ENCODE results near the gene DFFB. TPM values are rescaled to one million over a fixed set of nuclear protein-coding genes. Genes with fewer than 3 reads are reported as not detected.

Gene DFFB
- total and polyA plus RNA-seq, 8 donors: 5.4 to 14.7 (median 11.2) TPM

DNA sequence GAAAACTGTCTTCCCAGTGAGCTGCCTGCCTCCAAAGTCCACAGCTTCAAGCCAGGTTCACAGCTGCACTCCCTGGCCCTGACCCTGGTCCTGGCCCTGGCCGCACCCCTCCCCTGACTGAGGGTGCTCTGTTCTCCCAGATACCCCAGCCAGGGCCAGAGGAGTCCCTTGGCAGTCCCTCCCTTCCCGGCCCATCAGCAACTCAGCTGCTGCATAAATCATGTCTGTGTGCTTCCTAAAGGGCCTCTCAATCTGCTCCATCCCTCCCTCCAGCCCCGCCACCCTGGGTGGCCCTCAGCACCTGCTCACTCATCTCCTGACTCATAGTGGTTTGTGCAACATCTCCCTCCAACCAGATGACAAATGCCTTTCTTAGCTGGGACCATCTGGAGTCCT lies 67.5 kb downstream of the DFFB start:
- Histone ChIP-seq H3K27ac (no peak overlapping the region), H3K27me3 (peaks cover 0 to 36% of the 10 kb centered on the region in 2 donors), H3K4me1 (no peaks in the 10 kb centered on the region), H3K36me3 (no peaks in the 10 kb centered on the region), H3K4me3 (no peak overlapping the region), H3K9me3 (no peaks in the 10 kb centered on the region)
- intact Hi-C loops (cut with DNase I): no loop called here
- TF ChIP-seq, protein P1, sequence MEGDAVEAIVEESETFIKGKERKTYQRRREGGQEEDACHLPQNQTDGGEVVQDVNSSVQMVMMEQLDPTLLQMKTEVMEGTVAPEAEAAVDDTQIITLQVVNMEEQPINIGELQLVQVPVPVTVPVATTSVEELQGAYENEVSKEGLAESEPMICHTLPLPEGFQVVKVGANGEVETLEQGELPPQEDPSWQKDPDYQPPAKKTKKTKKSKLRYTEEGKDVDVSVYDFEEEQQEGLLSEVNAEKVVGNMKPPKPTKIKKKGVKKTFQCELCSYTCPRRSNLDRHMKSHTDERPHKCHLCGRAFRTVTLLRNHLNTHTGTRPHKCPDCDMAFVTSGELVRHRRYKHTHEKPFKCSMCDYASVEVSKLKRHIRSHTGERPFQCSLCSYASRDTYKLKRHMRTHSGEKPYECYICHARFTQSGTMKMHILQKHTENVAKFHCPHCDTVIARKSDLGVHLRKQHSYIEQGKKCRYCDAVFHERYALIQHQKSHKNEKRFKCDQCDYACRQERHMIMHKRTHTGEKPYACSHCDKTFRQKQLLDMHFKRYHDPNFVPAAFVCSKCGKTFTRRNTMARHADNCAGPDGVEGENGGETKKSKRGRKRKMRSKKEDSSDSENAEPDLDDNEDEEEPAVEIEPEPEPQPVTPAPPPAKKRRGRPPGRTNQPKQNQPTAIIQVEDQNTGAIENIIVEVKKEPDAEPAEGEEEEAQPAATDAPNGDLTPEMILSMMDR (IDR thresholded peaks at IDR 0.05): no peak
- DNase-seq (no peak), ATAC-seq (no peak)

DNA sequence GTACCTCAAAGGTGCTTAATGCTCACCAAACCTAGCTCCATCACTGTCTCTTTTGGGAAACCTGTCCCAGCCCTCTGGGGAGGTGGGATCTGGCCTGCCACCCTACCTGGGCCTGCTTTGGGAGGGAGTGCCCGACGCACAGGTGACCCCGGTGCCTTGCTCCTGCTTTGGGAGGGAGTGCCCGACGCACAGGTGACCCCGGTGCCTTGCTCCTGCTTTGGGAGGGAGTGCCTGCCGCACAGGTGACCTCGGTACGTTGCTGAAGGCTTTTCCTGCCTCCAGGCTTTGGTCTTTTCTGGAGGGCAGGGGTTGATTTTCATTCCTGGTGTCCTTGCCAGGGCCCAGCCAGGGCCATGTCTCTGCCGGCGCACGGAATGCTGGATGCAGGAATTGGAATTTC lies 68.0 kb downstream of the DFFB start:
- intact Hi-C loops (cut with DNase I): no loop called here
- no peaks in the 10 kb centered on the region for H3K36me3 ChIP-seq
- no peak overlapping the region for H3K27ac ChIP-seq
- no peak overlapping the region for H3K4me3 ChIP-seq
- peaks cover 0 to 36% of the 10 kb centered on the region in 2 donors for H3K27me3 ChIP-seq
- H3K4me1 ChIP-seq: no peaks in the 10 kb centered on the region
- H3K9me3 ChIP-seq: no peaks in the 10 kb centered on the region
- TF ChIP-seq, protein P1 (IDR thresholded peaks at IDR 0.05): no peak
- ATAC-seq (no peak), DNase-seq (no peak)

DNA sequence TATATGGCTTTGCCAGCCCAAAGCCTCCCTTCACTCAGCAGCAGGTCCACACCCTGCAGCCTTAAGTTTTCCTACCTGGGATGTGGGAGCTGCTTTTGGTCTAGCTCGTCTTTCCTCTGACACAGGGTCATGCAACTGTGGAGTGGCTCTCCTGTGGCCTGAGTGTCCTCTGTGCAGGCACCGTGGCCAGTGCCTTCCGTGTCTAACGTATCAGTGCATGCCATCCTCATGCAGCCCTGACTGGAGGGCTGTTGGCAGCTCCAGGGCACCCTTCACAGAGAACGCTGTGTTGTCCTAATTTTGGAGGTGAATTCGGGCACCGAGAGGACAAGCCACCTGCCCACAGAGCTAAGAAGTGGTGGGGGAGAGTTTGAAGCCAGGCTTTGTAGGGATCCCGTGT lies 68.5 kb downstream of the DFFB start:
- no peaks in the 10 kb centered on the region for H3K4me1 ChIP-seq
- H3K27ac ChIP-seq: no peak overlapping the region
- ATAC-seq: no peak
- no peak overlapping the region for H3K4me3 ChIP-seq
- peaks cover 0 to 36% of the 10 kb centered on the region in 2 donors for H3K27me3 ChIP-seq
- TF ChIP-seq, protein P1 (IDR thresholded peaks at IDR 0.05): no peak
- intact Hi-C loops (cut with DNase I): no loop called here
- no peaks in the 10 kb centered on the region for H3K9me3 ChIP-seq
- DNase-seq: no peak
- no peaks in the 10 kb centered on the region for H3K36me3 ChIP-seq

DNA sequence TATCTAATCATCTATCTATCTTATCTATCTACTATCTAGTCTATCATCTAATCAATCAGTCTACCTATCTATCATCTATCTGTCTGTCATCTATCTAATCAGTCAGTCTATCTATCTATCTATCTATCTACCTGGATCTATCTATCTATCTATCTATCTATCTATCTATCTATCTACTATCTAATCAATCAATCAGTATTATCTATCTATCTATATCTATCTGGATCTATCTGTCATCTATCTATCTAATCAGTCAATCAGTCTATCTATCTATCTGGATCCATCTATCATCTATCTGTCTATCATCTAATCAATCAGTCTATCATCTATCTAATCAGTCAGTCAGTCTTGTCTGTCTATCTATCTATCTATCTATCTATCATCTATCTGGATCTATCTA lies 69.7 kb downstream of the DFFB start:
- H3K4me3 ChIP-seq: no peak overlapping the region
- TF ChIP-seq, protein P1 (IDR thresholded peaks at IDR 0.05): no peak
- H3K36me3 ChIP-seq: no peaks in the 10 kb centered on the region
- H3K9me3 ChIP-seq: no peaks in the 10 kb centered on the region
- no peak overlapping the region for H3K27ac ChIP-seq
- no peaks in the 10 kb centered on the region for H3K4me1 ChIP-seq
- DNase-seq: no peak
- intact Hi-C loops (cut with DNase I): no loop called here
- peaks cover 0 to 47% of the 10 kb centered on the region in 2 donors for H3K27me3 ChIP-seq
- ATAC-seq: no peak

DNA sequence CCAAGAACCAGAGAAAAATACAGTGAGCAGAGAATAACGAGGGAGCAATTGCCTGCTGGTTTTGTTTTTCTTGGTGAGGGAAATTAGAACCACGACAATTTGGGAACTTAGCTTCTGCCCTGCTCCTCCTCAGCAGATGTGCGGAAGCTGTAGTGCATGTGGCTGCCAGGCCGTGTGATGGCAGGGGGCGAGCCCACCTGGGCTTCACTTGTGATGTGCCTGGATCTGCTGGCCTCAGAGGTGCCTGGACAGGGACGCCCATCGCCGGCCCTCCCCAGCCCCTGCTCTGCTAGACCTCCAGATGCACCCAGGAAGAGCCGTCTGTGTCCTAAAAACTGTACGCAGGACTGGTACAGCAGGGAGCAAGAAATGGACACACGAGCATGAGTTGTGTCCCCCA lies 71.3 kb downstream of the DFFB start:
- H3K27me3 ChIP-seq: peaks cover 0 to 58% of the 10 kb centered on the region in 2 donors
- no peak overlapping the region for H3K27ac ChIP-seq
- no peak overlapping the region for H3K4me3 ChIP-seq
- H3K9me3 ChIP-seq: no peaks in the 10 kb centered on the region
- DNase-seq (no peak), ATAC-seq (no peak)
- TF ChIP-seq, protein P1 (IDR thresholded peaks at IDR 0.05): no peak
- H3K4me1 ChIP-seq: no peaks in the 10 kb centered on the region
- intact Hi-C loops (cut with DNase I): no loop called here
- H3K36me3 ChIP-seq: no peaks in the 10 kb centered on the region

Data from left lung (tissue), 10 donors.